K562 (cell line): ENCODE measurements around the gene EGFL6. TPM values are rescaled to one million over a fixed set of nuclear protein-coding genes. Genes with fewer than 3 reads are reported as not detected.

Experiments used
- ATAC-seq: fragments of 200-7000 bp; cut with Tn5 transposase; 3 replicates; pipeline ENCODE4 v1.9.1; 2020; ENCODE audit warnings: moderate library complexity
- BruUV-seq: library from RNA; stranded (reverse); fragments of 400-500 nt; replicated peaks from 2 replicates; lab custom pipeline; 2021; lab: Mats Ljungman, UMichigan
- CTCF ChIA-PET: fragments of 300-600 bp; formaldehyde crosslinking; extraction: SDS; loops from one replicate; lab custom pipeline; 2021; ENCODE audit warnings: low intra/inter-chr PET ratio; lab: Yijun Ruan, JAX
- POLR2A ChIA-PET: fragments of 300-600, 350-650 bp; sonication (Branson Sonifier 250); formaldehyde crosslinking; extraction: SDS; loops from one replicate; lab custom pipeline; 2021; ENCODE audit warnings: antibody characterized with exemption, inconsistent platforms; lab: Yijun Ruan, JAX
- DNase-seq, 4 experiments: peaks; one replicate each; pipeline versions ENCODE4 v3.0.0 to v3.0.0-alpha.2; 2011 to 2018; ENCODE audit warnings: low spot score in 3 of 4, mixed read lengths in 3 of 4; ENCODE audit errors: extremely low read depth in 1 of 4
- FAIRE-seq: peaks from 2 replicates; lab custom pipeline; 2011; peaks lifted over from hg19 to GRCh38; lab: Jason Lieb, UNC
- H2AFZ ChIP-seq: 2 replicates; pipeline ENCODE4 v1.6.0; 2011; ENCODE audit warnings: low read depth, low read length, control low read depth, inconsistent platforms
- H3K27ac ChIP-seq: fragments of 200-600 bp; 3 replicates; pipeline ENCODE4 v1.8.0; 2011; ENCODE audit warnings: low read depth, mild to moderate bottlenecking, control low read depth, inconsistent platforms, low read length, moderate library complexity, mixed read lengths; ENCODE audit errors: extremely low read depth
- H3K27me3 ChIP-seq, 2 experiments: fragments of 300-600 bp in 1 of 2; 2 replicates in 1 of 2; 3 replicates in 1 of 2; pipeline versions ENCODE4 v1.6.0 to v1.8.0; 2011; ENCODE audit warnings: inconsistent platforms in 2 of 2, low read length in 2 of 2, mild to moderate bottlenecking in 1 of 2, mixed read lengths in 1 of 2, moderate library complexity in 1 of 2; ENCODE audit not compliant: control insufficient read depth in 2 of 2, insufficient read depth in 2 of 2
- H3K36me3 ChIP-seq: fragments of 300-600 bp; 3 replicates; pipeline ENCODE4 v1.8.0; 2011; ENCODE audit warnings: mild to moderate bottlenecking, low read length, inconsistent platforms; ENCODE audit not compliant: control insufficient read depth, insufficient read depth
- H3K4me1 ChIP-seq, 2 experiments: fragments of 200-600 bp in 1 of 2; replicated peaks in 1 of 2; 2 replicates in 1 of 2; 3 replicates in 1 of 2; pipeline versions ENCODE4 v1.5.1 to v1.8.0; 2011; ENCODE audit warnings: inconsistent platforms in 2 of 2, low read length in 2 of 2, mild to moderate bottlenecking in 1 of 2, mixed read lengths in 1 of 2, moderate library complexity in 1 of 2; ENCODE audit not compliant: control insufficient read depth in 2 of 2, insufficient read depth in 2 of 2
- H3K4me2 ChIP-seq: 2 replicates; pipeline ENCODE4 v1.6.1; 2011; ENCODE audit warnings: low read length, control low read depth, inconsistent platforms, mixed read lengths; ENCODE audit not compliant: insufficient read depth
- H3K4me3 ChIP-seq: fragments of 200-600 bp; sonication (generic), shearing (Covaris generic); 2 replicates; pipeline ENCODE4 v1.5.1; 2016; ENCODE audit warnings: control low read depth, inconsistent platforms
- H3K79me2 ChIP-seq: fragments of 200-600 bp; 3 replicates; pipeline ENCODE4 v1.8.0; 2011; ENCODE audit warnings: low read length, inconsistent platforms; ENCODE audit not compliant: control insufficient read depth, insufficient read depth
- H3K9ac ChIP-seq, 2 experiments: 2 replicates each; pipeline versions ENCODE4 v1.6.0 to v1.6.1; 2011; ENCODE audit warnings: low read depth in 2 of 2, low read length in 2 of 2, control low read depth in 1 of 2, inconsistent platforms in 1 of 2, mild to moderate bottlenecking in 1 of 2, mixed read lengths in 1 of 2; ENCODE audit not compliant: insufficient read depth in 1 of 2
- H3K9me1 ChIP-seq: one replicate; pipeline ENCODE4 v1.6.0; 2011; ENCODE audit warnings: inconsistent platforms, mild to moderate bottlenecking, low read length, moderate library complexity; ENCODE audit not compliant: control insufficient read depth, insufficient read depth
- H3K9me3 ChIP-seq: replicated peaks from 2 replicates; pipeline ENCODE4 v1.5.1; 2011; ENCODE audit warnings: low read depth, low read length, inconsistent platforms; ENCODE audit not compliant: control insufficient read depth, insufficient read depth
- H4K20me1 ChIP-seq: replicated peaks from 2 replicates; pipeline ENCODE4 v1.6.1; 2011; ENCODE audit warnings: low read length, inconsistent platforms, mixed read lengths; ENCODE audit not compliant: control insufficient read depth, insufficient read depth
- CBFB ChIP-seq: sonication (generic); formaldehyde crosslinking; IDR thresholded peaks from 2 replicates; pipeline ENCODE4 v1.4.0; 2020; ENCODE audit warnings: mild to moderate bottlenecking, missing genetic modification reagents
- CBX2 ChIP-seq: fragments of 200-600 bp; sonication (generic); IDR thresholded peaks from one replicate; pipeline ENCODE4 v1.6.1; 2012; ENCODE audit warnings: mild to moderate bottlenecking, low read length, inconsistent platforms; ENCODE audit not compliant: insufficient read depth, poor library complexity, severe bottlenecking
- ELF2 ChIP-seq: fragments of 250-450 bp; sonication (Bioruptor Pico); IDR thresholded peaks from 2 replicates; pipeline ENCODE4 v1.5.0; 2021; ENCODE audit warnings: mild to moderate bottlenecking
- ILF3 ChIP-seq: fragments of 450-650 bp; IDR thresholded peaks from 2 replicates; pipeline ENCODE4 v1.6.1; 2018; ENCODE audit warnings: antibody characterized with exemption, mild to moderate bottlenecking, moderate library complexity, borderline replicate concordance
- KLF10 ChIP-seq: fragments of 250-450 bp; sonication (Bioruptor Pico); IDR thresholded peaks from 2 replicates; pipeline ENCODE4 v1.6.1; 2021; ENCODE audit warnings: matching md5 sums
- NFE2L1 ChIP-seq: fragments of 450-650 bp; IDR thresholded peaks from 2 replicates; pipeline ENCODE4 v1.6.1; 2016; ENCODE audit warnings: missing genetic modification characterization, low read depth, mild to moderate bottlenecking, missing compliant biosample characterization, moderate library complexity, borderline replicate concordance
- NFYB ChIP-seq: IDR thresholded peaks from 2 replicates; pipeline ENCODE4 v1.6.1; 2011; ENCODE audit warnings: mild to moderate bottlenecking, moderate library complexity; ENCODE audit not compliant: insufficient read length; ENCODE audit errors: extremely low read depth
- PRPF4 ChIP-seq: fragments of 200-400 bp; formaldehyde crosslinking; IDR thresholded peaks from one replicate; pipeline ENCODE4 v1.6.1; 2017; ENCODE audit warnings: low read length, low read depth, mild to moderate bottlenecking; ENCODE audit not compliant: insufficient read depth, poor library complexity, severe bottlenecking
- SMAD1 ChIP-seq: fragments of 150-350 bp; IDR thresholded peaks from 2 replicates; pipeline ENCODE4 v1.6.1; 2014; ENCODE audit warnings: low read length, low read depth; ENCODE audit not compliant: partially characterized antibody
- SREBF1 ChIP-seq: fragments of 150-350 bp; IDR thresholded peaks from 2 replicates; pipeline ENCODE4 v1.6.1; 2014; ENCODE audit warnings: antibody characterized with exemption, low read depth, low read length, borderline replicate concordance
- STAT5B ChIP-seq: fragments of 250-450 bp; sonication (Bioruptor Pico); IDR thresholded peaks from 2 replicates; pipeline ENCODE4 v1.8.0; 2021; ENCODE audit warnings: mild to moderate bottlenecking, inconsistent platforms
- ZC3H4 ChIP-seq: sonication (generic); formaldehyde crosslinking; IDR thresholded peaks from 2 replicates; pipeline ENCODE4 v1.9.0; 2021; ENCODE audit warnings: missing genetic modification reagents, borderline replicate concordance
- ZNF584 ChIP-seq: fragments of 200-800 bp; sonication (Bioruptor generic); IDR thresholded peaks from 2 replicates; pipeline ENCODE4 v1.6.1; 2016; ENCODE audit warnings: low read depth, mild to moderate bottlenecking, missing genetic modification characterization, missing compliant biosample characterization
- WGBS: fragments of 100-300 bp; shearing (Covaris generic); methylation state at CpG from one replicate; pipeline ENCODE4 v1.1.6; 2016; ENCODE audit warnings: low coverage, mixed read lengths; ENCODE audit not compliant: insufficient coverage; ENCODE audit errors: missing lambda C conversion rate; 5-methylcytosine and 5-hydroxymethylcytosine counted together
- in situ Hi-C: fragments of 300-500 bp; cut with MboI; formaldehyde crosslinking; loops from 4 replicates; pipeline ENCODE4 v1.15.0; 2018; ENCODE audit warnings: inconsistent platforms, mixed read lengths
- intact Hi-C: fragments of 100-400 bp; cut with micrococcal nuclease; formaldehyde crosslinking; loops from 2 replicates; pipeline ENCODE4 v1.14.2; 2022
- polyA plus RNA-seq, 8 experiments: library from polyadenylated mRNA; depleted of rRNA in 4 of 8; stranded (reverse) in 5 of 8; unstranded in 3 of 8; fragments of >200 nt; fragmentation: Nextera tagmentation in 2 of 8; fragmentation: Illumina TruSeq in 1 of 8; extraction: Ambion mirVana in 2 of 8; extraction: Trizol in 1 of 8; gene quantifications; 2 replicates each; pipeline versions ENCODE4 v1.2.1 to v1.2.3, GENCODE V29; 2011 to 2014; ENCODE audit warnings: inconsistent platforms in 1 of 8, missing spikeins in 1 of 8
- total RNA-seq, 7 experiments: library from RNA; depleted of rRNA in 6 of 7; stranded (reverse); fragments of >200 nt in 6 of 7; fragmentation: Illumina TruSeq in 2 of 7; extraction: Trizol in 2 of 7; gene quantifications; 2 replicates each; pipeline versions ENCODE4 v1.2.1 to v1.2.3, GENCODE V29; 2011 to 2021; ENCODE audit warnings: low replicate concordance in 1 of 7
- TF ChIP-seq, protein P1 (sequence below): fragments of 250-450 bp; sonication (Bioruptor Pico); IDR thresholded peaks from 2 replicates; pipeline ENCODE4 v1.4.0; 2020; ENCODE audit warnings: mild to moderate bottlenecking, moderate library complexity
- TF ChIP-seq, protein P2 (sequence below): sonication (generic); formaldehyde crosslinking; IDR thresholded peaks from 2 replicates; pipeline ENCODE4 v1.9.0; 2022; ENCODE audit warnings: mild to moderate bottlenecking, missing genetic modification reagents
- TF ChIP-seq, protein P3 (sequence below): fragments of 450-650 bp; IDR thresholded peaks from 2 replicates; pipeline ENCODE4 v1.6.1; 2016; ENCODE audit warnings: antibody characterized with exemption

The EGFL6 gene
- total and polyA plus RNA-seq, 9 of the 15 experiments (the other 6 are each of a cell fraction or from before 2014, with no cell fraction given), result 0.01 TPM; not detected in 8

DNA sequence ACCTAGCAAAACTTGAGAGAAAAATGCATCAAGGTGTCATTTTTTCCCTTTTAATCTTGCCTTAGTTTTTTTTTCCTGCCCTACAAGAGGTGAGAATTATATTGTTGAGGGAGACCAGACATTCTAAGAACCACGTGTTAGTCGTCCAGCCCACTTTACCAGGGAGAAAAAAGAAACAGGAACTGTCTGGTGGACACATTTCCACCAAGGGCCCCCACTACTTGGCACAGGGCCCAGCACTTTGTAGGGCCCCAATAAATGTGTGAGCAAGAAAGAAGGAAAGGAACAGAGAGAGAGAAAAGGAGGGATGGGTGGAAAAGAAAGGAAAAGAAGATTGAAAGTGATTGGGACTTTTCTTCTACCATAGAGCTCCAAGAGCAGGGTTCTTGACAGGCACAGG is 3.9 kb upstream of the EGFL6 start:
- no peaks in the 10 kb centered on the region for H4K20me1 ChIP-seq
- POLR2A ChIA-PET, result no interaction called here
- no peak for ATAC-seq
- H3K79me2 ChIP-seq, result no peaks in the 10 kb centered on the region
- H3K27ac ChIP-seq, result no peak overlapping the region
- TF ChIP-seq CBX2, result no peak
- TF ChIP-seq NFYB, result no peak
- TF ChIP-seq, protein P1, sequence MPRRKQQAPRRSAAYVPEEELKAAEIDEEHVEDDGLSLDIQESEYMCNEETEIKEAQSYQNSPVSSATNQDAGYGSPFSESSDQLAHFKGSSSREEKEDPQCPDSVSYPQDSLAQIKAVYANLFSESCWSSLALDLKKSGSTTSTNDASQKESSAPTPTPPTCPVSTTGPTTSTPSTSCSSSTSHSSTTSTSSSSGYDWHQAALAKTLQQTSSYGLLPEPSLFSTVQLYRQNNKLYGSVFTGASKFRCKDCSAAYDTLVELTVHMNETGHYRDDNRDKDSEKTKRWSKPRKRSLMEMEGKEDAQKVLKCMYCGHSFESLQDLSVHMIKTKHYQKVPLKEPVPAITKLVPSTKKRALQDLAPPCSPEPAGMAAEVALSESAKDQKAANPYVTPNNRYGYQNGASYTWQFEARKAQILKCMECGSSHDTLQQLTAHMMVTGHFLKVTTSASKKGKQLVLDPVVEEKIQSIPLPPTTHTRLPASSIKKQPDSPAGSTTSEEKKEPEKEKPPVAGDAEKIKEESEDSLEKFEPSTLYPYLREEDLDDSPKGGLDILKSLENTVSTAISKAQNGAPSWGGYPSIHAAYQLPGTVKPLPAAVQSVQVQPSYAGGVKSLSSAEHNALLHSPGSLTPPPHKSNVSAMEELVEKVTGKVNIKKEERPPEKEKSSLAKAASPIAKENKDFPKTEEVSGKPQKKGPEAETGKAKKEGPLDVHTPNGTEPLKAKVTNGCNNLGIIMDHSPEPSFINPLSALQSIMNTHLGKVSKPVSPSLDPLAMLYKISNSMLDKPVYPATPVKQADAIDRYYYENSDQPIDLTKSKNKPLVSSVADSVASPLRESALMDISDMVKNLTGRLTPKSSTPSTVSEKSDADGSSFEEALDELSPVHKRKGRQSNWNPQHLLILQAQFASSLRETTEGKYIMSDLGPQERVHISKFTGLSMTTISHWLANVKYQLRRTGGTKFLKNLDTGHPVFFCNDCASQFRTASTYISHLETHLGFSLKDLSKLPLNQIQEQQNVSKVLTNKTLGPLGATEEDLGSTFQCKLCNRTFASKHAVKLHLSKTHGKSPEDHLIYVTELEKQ, result no peak
- no peak for TF ChIP-seq CBFB (CRISPR knock-in tag)
- TF ChIP-seq KLF10 (CRISPR knock-in tag), result no peak
- TF ChIP-seq, protein P2, sequence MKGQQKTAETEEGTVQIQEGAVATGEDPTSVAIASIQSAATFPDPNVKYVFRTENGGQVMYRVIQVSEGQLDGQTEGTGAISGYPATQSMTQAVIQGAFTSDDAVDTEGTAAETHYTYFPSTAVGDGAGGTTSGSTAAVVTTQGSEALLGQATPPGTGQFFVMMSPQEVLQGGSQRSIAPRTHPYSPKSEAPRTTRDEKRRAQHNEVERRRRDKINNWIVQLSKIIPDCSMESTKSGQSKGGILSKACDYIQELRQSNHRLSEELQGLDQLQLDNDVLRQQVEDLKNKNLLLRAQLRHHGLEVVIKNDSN (CRISPR knock-in tag), result no peak
- no peak for TF ChIP-seq SREBF1
- TF ChIP-seq ILF3, result no peak
- TF ChIP-seq, protein P3, sequence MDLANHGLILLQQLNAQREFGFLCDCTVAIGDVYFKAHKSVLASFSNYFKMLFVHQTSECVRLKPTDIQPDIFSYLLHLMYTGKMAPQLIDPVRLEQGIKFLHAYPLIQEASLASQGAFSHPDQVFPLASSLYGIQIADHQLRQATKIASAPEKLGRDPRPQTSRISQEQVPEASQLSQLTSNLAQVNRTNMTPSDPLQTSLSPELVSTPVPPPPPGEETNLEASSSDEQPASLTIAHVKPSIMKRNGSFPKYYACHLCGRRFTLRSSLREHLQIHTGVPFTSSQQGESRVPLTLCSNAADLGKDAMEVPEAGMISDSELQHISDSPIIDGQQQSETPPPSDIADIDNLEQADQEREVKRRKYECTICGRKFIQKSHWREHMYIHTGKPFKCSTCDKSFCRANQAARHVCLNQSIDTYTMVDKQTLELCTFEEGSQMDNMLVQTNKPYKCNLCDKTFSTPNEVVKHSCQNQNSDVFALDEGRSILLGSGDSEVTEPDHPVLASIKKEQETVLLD, result no peak
- TF ChIP-seq ZC3H4 (CRISPR knock-in tag), result no peak
- TF ChIP-seq ELF2 (CRISPR knock-in tag), result no peak
- no peak for TF ChIP-seq STAT5B
- no peak for TF ChIP-seq SMAD1
- no peak for TF ChIP-seq NFE2L1
- TF ChIP-seq ZNF584, result no peak
- TF ChIP-seq PRPF4, result no peak
- no peaks in the 10 kb centered on the region for H3K9me3 ChIP-seq
- intact Hi-C loops, result no loop called here
- BruUV-seq, result no TSS peak
- no peak for FAIRE-seq
- no peak overlapping the region for H3K9ac ChIP-seq
- H3K4me1 ChIP-seq, result peaks cover 0 to 8% of the 10 kb centered on the region in 2 experiments; a peak in 2 of 5 replicates
- no peak for DNase-seq
- H3K4me2 ChIP-seq, result no peak overlapping the region
- no peaks in the 10 kb centered on the region for H3K36me3 ChIP-seq
- no peaks in the 10 kb centered on the region for H3K9me1 ChIP-seq
- in situ Hi-C loops, result no loop called here
- 0% methylated on average over 2 of the region's 2 CpGs for WGBS
- CTCF ChIA-PET, result no interaction called here
- H3K4me3 ChIP-seq, result no peak overlapping the region
- peaks cover 8 to 21% of the 10 kb centered on the region in 2 experiments for H3K27me3 ChIP-seq
- H2AFZ ChIP-seq, result no peak overlapping the region
